T-helper 2 cell treated with Interferon-gamma antibody and Interleukin-4, amounts not matched to agents 5 μg/mL and 100 μg/mL, for 36 hours (primary cell): Measurements from ENCODE around the gene KRTAP9-7.

Experiments used
- DNase-seq: peaks from one replicate; pipeline ENCODE4 v3.0.0; 2021; ENCODE audit warnings: low spot score
- H3K27ac Mint-ChIP-seq: one replicate; pipeline ENCODE4 v1.8.0; 2021; ENCODE audit warnings: mild to moderate bottlenecking, mixed read lengths
- H3K27me3 Mint-ChIP-seq: one replicate; pipeline ENCODE4 v1.8.0; 2021; ENCODE audit warnings: low read depth, mixed read lengths
- H3K36me3 Mint-ChIP-seq: one replicate; pipeline ENCODE4 v1.8.0; 2021; ENCODE audit warnings: low read depth, mixed read lengths
- H3K4me1 Mint-ChIP-seq: one replicate; pipeline ENCODE4 v1.8.0; 2021; ENCODE audit warnings: low read depth, mixed read lengths
- H3K4me3 Mint-ChIP-seq: one replicate; pipeline ENCODE4 v1.8.0; 2022; ENCODE audit warnings: mild to moderate bottlenecking, moderate library complexity, mixed read lengths
- H3K9me3 Mint-ChIP-seq: one replicate; pipeline ENCODE4 v1.8.0; 2021; ENCODE audit warnings: mixed read lengths

Gene KRTAP9-7

GRCh38 chr17:41296846-41297245, 21.3 kb downstream of the KRTAP9-7 start:
- Mint-ChIP-seq H3K27me3 (no peaks in the 10 kb centered on the region), H3K36me3 (no peaks in the 10 kb centered on the region), H3K9me3 (peaks cover 8% of the 10 kb centered on the region), H3K4me1 (no peaks in the 10 kb centered on the region), H3K4me3 (no peak overlapping the region), H3K27ac (no peak overlapping the region)
- no peak for DNase-seq

- Mint-ChIP-seq H3K4me3 (no peak overlapping the region), H3K27me3 (no peaks in the 10 kb centered on the region), H3K36me3 (no peaks in the 10 kb centered on the region), H3K4me1 (no peaks in the 10 kb centered on the region), H3K27ac (no peak overlapping the region), H3K9me3 (peaks cover 8% of the 10 kb centered on the region)
- DNase-seq: no peak
These were observed 23.1 kb downstream of the KRTAP9-7 start for GRCh38 chr17:41298458-41299135.

- no peak for DNase-seq
- no peak overlapping the region for H3K27ac Mint-ChIP-seq
- H3K36me3 Mint-ChIP-seq: no peaks in the 10 kb centered on the region
- H3K27me3 Mint-ChIP-seq: no peaks in the 10 kb centered on the region
- no peak overlapping the region for H3K4me3 Mint-ChIP-seq
- H3K9me3 Mint-ChIP-seq: peaks cover 8% of the 10 kb centered on the region
- H3K4me1 Mint-ChIP-seq: no peaks in the 10 kb centered on the region
These were observed 25.8 kb downstream of the KRTAP9-7 start for GRCh38 chr17:41301204-41301790.

- no peak for DNase-seq
- Mint-ChIP-seq H3K27ac (no peak within 1 kb of the TSS), H3K27me3 (no peaks in the 10 kb centered on the region), H3K36me3 (no peaks in the 10 kb centered on the region), H3K4me1 (peaks cover 2% of the 10 kb centered on the region), H3K4me3 (no peak within 1 kb of the TSS), H3K9me3 (peaks cover 8% of the 10 kb centered on the region)
These were observed 26.7 kb downstream of the KRTAP9-7 start, which contains the start of gene KRTAP29-1 for GRCh38 chr17:41301916-41302901. Gene KRTAP29-1 (minus strand): TSS chr17:41302851. CDS start chr17:41302851, 0 bp downstream.

- Mint-ChIP-seq H3K27me3 (peaks cover 1% of the 10 kb centered on the region), H3K9me3 (peaks cover 8% of the 10 kb centered on the region), H3K4me3 (no peak overlapping the region), H3K4me1 (peaks cover 6% of the 10 kb centered on the region), H3K27ac (no peak overlapping the region), H3K36me3 (no peaks in the 10 kb centered on the region)
- DNase-seq: no peak
These were observed 27.5 kb downstream of the KRTAP9-7 start for GRCh38 chr17:41302981-41303380.

GRCh38 chr17:41304091-41304490, 28.6 kb downstream of the KRTAP9-7 start:
- no peak for DNase-seq
- Mint-ChIP-seq H3K9me3 (peaks cover 8% of the 10 kb centered on the region), H3K27me3 (peaks cover 2% of the 10 kb centered on the region), H3K27ac (no peak overlapping the region), H3K36me3 (no peaks in the 10 kb centered on the region), H3K4me3 (no peak overlapping the region), H3K4me1 (peaks cover 17% of the 10 kb centered on the region)

- DNase-seq: no peak
- Mint-ChIP-seq H3K4me3 (no peak overlapping the region), H3K27ac (peak overlapping the region; percentile 42), H3K36me3 (no peaks in the 10 kb centered on the region), H3K27me3 (peaks cover 4% of the 10 kb centered on the region), H3K4me1 (peaks cover 27% of the 10 kb centered on the region), H3K9me3 (no peaks in the 10 kb centered on the region)
These were observed 32.1 kb downstream of the KRTAP9-7 start for GRCh38 chr17:41307647-41308046.

- no peaks in the 10 kb centered on the region for H3K36me3 Mint-ChIP-seq
- H3K27ac Mint-ChIP-seq: peak overlapping the region; percentile 42
- H3K9me3 Mint-ChIP-seq: no peaks in the 10 kb centered on the region
- H3K4me3 Mint-ChIP-seq: peak overlapping the region; percentile 55
- H3K27me3 Mint-ChIP-seq: peaks cover 4% of the 10 kb centered on the region
- DNase-seq: no peak
- peaks cover 27% of the 10 kb centered on the region for H3K4me1 Mint-ChIP-seq
These were observed 32.9 kb downstream of the KRTAP9-7 start for GRCh38 chr17:41308251-41308917.

- H3K36me3 Mint-ChIP-seq: no peaks in the 10 kb centered on the region
- peak within 1 kb of the TSS; percentile 55 for H3K4me3 Mint-ChIP-seq
- no peaks in the 10 kb centered on the region for H3K9me3 Mint-ChIP-seq
- no peak for DNase-seq
- H3K27ac Mint-ChIP-seq: peak within 1 kb of the TSS; percentile 42
- peaks cover 27% of the 10 kb centered on the region for H3K4me1 Mint-ChIP-seq
- peaks cover 4% of the 10 kb centered on the region for H3K27me3 Mint-ChIP-seq
These were observed 33.4 kb downstream of the KRTAP9-7 start, which contains the start of gene KRTAP16-1 for GRCh38 chr17:41308918-41309359. Gene KRTAP16-1 (minus strand): TSS chr17:41309309. CDS start chr17:41309253, 56 bp downstream.

GRCh38 chr17:41311111-41311510, 35.6 kb downstream of the KRTAP9-7 start:
- H3K27ac Mint-ChIP-seq: no peak overlapping the region

GRCh38 chr17:41315204-41315794, 39.8 kb downstream of the KRTAP9-7 start, which contains the start of gene KRTAP17-1:
Gene KRTAP17-1 (minus strand): TSS chr17:41315710. CDS start chr17:41315650, 60 bp downstream.
- Mint-ChIP-seq H3K4me3 (no peak within 1 kb of the TSS), H3K27ac (no peak within 1 kb of the TSS), H3K27me3 (peaks cover 11% of the 10 kb centered on the region), H3K9me3 (no peaks in the 10 kb centered on the region), H3K36me3 (no peaks in the 10 kb centered on the region), H3K4me1 (peaks cover 4% of the 10 kb centered on the region)
- DNase-seq: no peak

More at GRCh38 chr17:41311111-41311510, 35.6 kb downstream of the KRTAP9-7 start:
- H3K27me3 Mint-ChIP-seq: peaks cover 4% of the 10 kb centered on the region
- H3K4me3 Mint-ChIP-seq: no peak overlapping the region
- H3K36me3 Mint-ChIP-seq: no peaks in the 10 kb centered on the region
- peaks cover 27% of the 10 kb centered on the region for H3K4me1 Mint-ChIP-seq
- no peaks in the 10 kb centered on the region for H3K9me3 Mint-ChIP-seq
- no peak for DNase-seq

- H3K27me3 Mint-ChIP-seq: peaks cover 11% of the 10 kb centered on the region
- H3K27ac Mint-ChIP-seq: no peak overlapping the region
- peaks cover 3% of the 10 kb centered on the region for H3K4me1 Mint-ChIP-seq
- DNase-seq: no peak
- H3K4me3 Mint-ChIP-seq: no peak overlapping the region
- no peaks in the 10 kb centered on the region for H3K36me3 Mint-ChIP-seq
- H3K9me3 Mint-ChIP-seq: no peaks in the 10 kb centered on the region
These were observed 40.4 kb downstream of the KRTAP9-7 start for GRCh38 chr17:41315814-41316445.
